Daoy (cell line): ENCODE measurements around the gene PTPRS. TPM values are rescaled to one million over a fixed set of nuclear protein-coding genes. Genes with fewer than 3 reads are reported as not detected.
"Not testable (repeated sequence)": the region's sequence is repeated elsewhere in the genome, so short reads cannot be mapped to it uniquely, and the experiment has no call there.

Experiments used
- DNase-seq: peaks from one replicate; pipeline ENCODE4 v3.0.0-alpha.2; 2015; ENCODE audit warnings: low read depth
- total RNA-seq: library from RNA; depleted of rRNA; stranded (reverse); fragments of >200 nt; shearing (Covaris generic); gene quantifications from 2 replicates; pipeline ENCODE4 v1.2.3, GENCODE V29; 2014

Gene PTPRS
- total RNA-seq, 1 experiment from 2014 or later = 38.9 TPM

- DNase-seq = peak; percentile 60
These were observed 6.8 kb downstream of the PTPRS start for GRCh38 chr19:5333581-5334365.

- no peak for DNase-seq
These were observed 8.1 kb downstream of the PTPRS start for GRCh38 chr19:5332501-5332900.

GRCh38 chr19:5331790-5332189 lies 8.8 kb downstream of the PTPRS start:
- DNase-seq = no peak

- no peak for DNase-seq
These were observed 10.3 kb downstream of the PTPRS start for GRCh38 chr19:5330307-5330720.

- no peak for DNase-seq
These were observed 11.5 kb downstream of the PTPRS start for GRCh38 chr19:5329141-5329540.

GRCh38 chr19:5328407-5328806 lies 12.2 kb downstream of the PTPRS start:
- not testable (repeated sequence) for DNase-seq

- DNase-seq = no peak
These were observed 13.5 kb downstream of the PTPRS start for GRCh38 chr19:5326986-5327623.

- DNase-seq = no peak
These were observed 14.1 kb downstream of the PTPRS start for GRCh38 chr19:5326545-5326944.

GRCh38 chr19:5324947-5325346 lies 15.7 kb downstream of the PTPRS start:
- DNase-seq = no peak

- no peak for DNase-seq
These were observed 17.2 kb downstream of the PTPRS start for GRCh38 chr19:5323475-5323811.

GRCh38 chr19:5321851-5322681 lies 18.5 kb downstream of the PTPRS start:
- peak; percentile 43 for DNase-seq

- no peak for DNase-seq
These were observed 19.5 kb downstream of the PTPRS start for GRCh38 chr19:5321066-5321642.

- DNase-seq = no peak
These were observed 21.1 kb downstream of the PTPRS start for GRCh38 chr19:5319516-5319915.

GRCh38 chr19:5318306-5318705 lies 22.3 kb downstream of the PTPRS start:
- no peak for DNase-seq

- no peak for DNase-seq
These were observed 23.3 kb downstream of the PTPRS start for GRCh38 chr19:5317321-5317720.

- DNase-seq = no peak
These were observed 24.5 kb downstream of the PTPRS start for GRCh38 chr19:5316138-5316537.

- no peak for DNase-seq
These were observed 25.7 kb downstream of the PTPRS start for GRCh38 chr19:5314907-5315298.

GRCh38 chr19:5314012-5314906 lies 26.4 kb downstream of the PTPRS start:
- peak; percentile 43 for DNase-seq

GRCh38 chr19:5313307-5313706 lies 27.3 kb downstream of the PTPRS start:
- DNase-seq = no peak

GRCh38 chr19:5312058-5312457 lies 28.6 kb downstream of the PTPRS start:
- no peak for DNase-seq
